ENCODE results near the gene SHB. TPM values are rescaled to one million over a fixed set of nuclear protein-coding genes. Genes with fewer than 3 reads are reported as not detected.

The SHB gene
- total RNA-seq, 1 experiment from 2014 or later = 20.7 TPM

DNA sequence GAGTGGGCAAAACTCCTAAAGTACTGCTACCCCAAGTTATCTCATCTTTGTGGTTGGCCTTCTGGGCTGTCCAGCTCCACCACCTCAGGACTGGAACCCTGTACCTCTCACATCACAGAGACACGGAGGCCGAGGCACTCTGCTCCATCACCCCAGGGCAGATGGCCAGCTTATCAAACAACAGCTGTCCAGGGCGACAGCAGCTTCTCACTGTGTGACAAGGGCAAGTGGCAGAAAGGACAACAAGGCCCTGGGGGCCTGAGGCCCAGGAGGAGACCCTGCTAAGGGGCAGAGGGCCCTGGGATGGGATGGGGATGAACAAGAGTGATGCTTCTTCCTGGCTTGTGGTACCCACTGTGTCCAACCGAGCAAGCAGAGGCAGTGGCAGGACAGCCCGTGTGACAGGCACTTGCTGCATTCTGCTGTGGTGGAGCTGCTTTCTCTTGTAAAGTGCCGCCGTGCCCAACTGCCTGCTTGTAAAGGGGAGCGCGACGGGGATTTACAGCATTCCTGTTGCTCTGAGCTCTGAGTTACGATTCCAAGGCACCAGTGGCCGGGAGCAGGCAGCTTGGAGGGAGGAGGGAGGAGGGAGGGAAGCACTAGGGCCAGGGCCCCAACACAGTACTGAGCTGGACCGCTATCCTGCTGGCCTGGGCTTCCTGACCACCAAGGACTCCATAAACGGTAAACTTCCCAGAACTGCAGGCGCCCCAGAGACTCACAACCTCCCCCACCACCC, 71.2 kb downstream of the SHB start:
- intact Hi-C loops (cut with micrococcal nuclease; ENCODE audit: unreplicated experiment) = loop anchor here (2.0 kb wide), 1 partner anchor 19 kb away; no protein-coding TSS in a partner anchor
- no peak overlapping the region for H3K4me3 ChIP-seq (ENCODE audit: low read depth, low read length, poor library complexity, severe bottlenecking)
- H3K4me1 ChIP-seq (ENCODE audit: insufficient read depth, low read length, poor library complexity, severe bottlenecking) = peaks cover 59% of the 10 kb centered on the region
- H3K27me3 ChIP-seq (replicated peaks; ENCODE audit: insufficient read depth, low read depth, low read length, poor library complexity) = no peaks in the 10 kb centered on the region
- no peaks in the 10 kb centered on the region for H3K36me3 ChIP-seq (ENCODE audit: insufficient read depth, low read length, poor library complexity, severe bottlenecking)
- no TSS peak for BruUV-seq (replicated peaks)
- H3K9me3 ChIP-seq (ENCODE audit: low read depth, low read length, poor library complexity, severe bottlenecking) = no peaks in the 10 kb centered on the region
- POLR2A ChIA-PET (ENCODE audit: low non-redundant PET) = interaction anchor here (0.5 kb wide), 1 partner anchor 768 kb away, joined by 3 read pairs; no protein-coding TSS in a partner anchor
- no peak for DNase-seq (ENCODE audit: low spot score)
- CTCF ChIA-PET = no interaction called here
- TF ChIP-seq EZH2 (IDR thresholded peaks at IDR 0.05; ENCODE audit: borderline replicate concordance, low read depth, low read length, poor library complexity, severe bottlenecking) = no peak
- TF ChIP-seq, protein P1, sequence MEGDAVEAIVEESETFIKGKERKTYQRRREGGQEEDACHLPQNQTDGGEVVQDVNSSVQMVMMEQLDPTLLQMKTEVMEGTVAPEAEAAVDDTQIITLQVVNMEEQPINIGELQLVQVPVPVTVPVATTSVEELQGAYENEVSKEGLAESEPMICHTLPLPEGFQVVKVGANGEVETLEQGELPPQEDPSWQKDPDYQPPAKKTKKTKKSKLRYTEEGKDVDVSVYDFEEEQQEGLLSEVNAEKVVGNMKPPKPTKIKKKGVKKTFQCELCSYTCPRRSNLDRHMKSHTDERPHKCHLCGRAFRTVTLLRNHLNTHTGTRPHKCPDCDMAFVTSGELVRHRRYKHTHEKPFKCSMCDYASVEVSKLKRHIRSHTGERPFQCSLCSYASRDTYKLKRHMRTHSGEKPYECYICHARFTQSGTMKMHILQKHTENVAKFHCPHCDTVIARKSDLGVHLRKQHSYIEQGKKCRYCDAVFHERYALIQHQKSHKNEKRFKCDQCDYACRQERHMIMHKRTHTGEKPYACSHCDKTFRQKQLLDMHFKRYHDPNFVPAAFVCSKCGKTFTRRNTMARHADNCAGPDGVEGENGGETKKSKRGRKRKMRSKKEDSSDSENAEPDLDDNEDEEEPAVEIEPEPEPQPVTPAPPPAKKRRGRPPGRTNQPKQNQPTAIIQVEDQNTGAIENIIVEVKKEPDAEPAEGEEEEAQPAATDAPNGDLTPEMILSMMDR (conservative IDR thresholded peaks at IDR 0.05; ENCODE audit: low read depth, low read length) = no peak
- peak overlapping the region; percentile 76 for H3K27ac ChIP-seq (ENCODE audit: low read depth, low read length, poor library complexity, severe bottlenecking)

DNA sequence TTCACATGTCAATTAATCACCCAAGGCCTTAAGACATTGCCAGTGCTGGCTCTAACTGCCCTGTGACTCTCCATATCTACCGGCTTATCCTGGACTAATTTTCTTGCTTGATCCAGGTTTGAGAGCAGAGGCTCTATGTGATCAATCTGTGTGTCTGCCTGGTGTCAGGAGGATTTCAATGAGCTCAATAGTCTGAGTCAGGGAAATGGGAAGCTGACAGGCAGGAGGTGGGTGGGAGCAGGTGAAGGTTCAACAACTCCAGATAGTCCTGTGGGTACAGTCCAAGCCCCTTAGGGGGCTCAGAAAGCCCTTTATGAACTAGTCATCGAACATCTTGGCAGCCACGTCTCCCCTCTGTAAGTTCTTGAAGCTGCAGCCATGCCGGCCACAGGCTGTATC, 72.2 kb downstream of the SHB start:
- no TSS peak for BruUV-seq (replicated peaks)
- peak overlapping the region; percentile 38 for H3K27ac ChIP-seq (ENCODE audit: low read depth, low read length, poor library complexity, severe bottlenecking)
- no peaks in the 10 kb centered on the region for H3K36me3 ChIP-seq (ENCODE audit: insufficient read depth, low read length, poor library complexity, severe bottlenecking)
- POLR2A ChIA-PET (ENCODE audit: low non-redundant PET) = no interaction called here
- no peak for DNase-seq (ENCODE audit: low spot score)
- H3K27me3 ChIP-seq (replicated peaks; ENCODE audit: insufficient read depth, low read depth, low read length, poor library complexity) = no peaks in the 10 kb centered on the region
- CTCF ChIA-PET = no interaction called here
- no peak for TF ChIP-seq EZH2 (IDR thresholded peaks at IDR 0.05; ENCODE audit: borderline replicate concordance, low read depth, low read length, poor library complexity, severe bottlenecking)
- TF ChIP-seq, protein P1 (conservative IDR thresholded peaks at IDR 0.05; ENCODE audit: low read depth, low read length) = no peak
- no peak overlapping the region for H3K4me3 ChIP-seq (ENCODE audit: low read depth, low read length, poor library complexity, severe bottlenecking)
- intact Hi-C loops (cut with micrococcal nuclease; ENCODE audit: unreplicated experiment) = no loop called here
- no peaks in the 10 kb centered on the region for H3K9me3 ChIP-seq (ENCODE audit: low read depth, low read length, poor library complexity, severe bottlenecking)
- H3K4me1 ChIP-seq (ENCODE audit: insufficient read depth, low read length, poor library complexity, severe bottlenecking) = peaks cover 59% of the 10 kb centered on the region

DNA sequence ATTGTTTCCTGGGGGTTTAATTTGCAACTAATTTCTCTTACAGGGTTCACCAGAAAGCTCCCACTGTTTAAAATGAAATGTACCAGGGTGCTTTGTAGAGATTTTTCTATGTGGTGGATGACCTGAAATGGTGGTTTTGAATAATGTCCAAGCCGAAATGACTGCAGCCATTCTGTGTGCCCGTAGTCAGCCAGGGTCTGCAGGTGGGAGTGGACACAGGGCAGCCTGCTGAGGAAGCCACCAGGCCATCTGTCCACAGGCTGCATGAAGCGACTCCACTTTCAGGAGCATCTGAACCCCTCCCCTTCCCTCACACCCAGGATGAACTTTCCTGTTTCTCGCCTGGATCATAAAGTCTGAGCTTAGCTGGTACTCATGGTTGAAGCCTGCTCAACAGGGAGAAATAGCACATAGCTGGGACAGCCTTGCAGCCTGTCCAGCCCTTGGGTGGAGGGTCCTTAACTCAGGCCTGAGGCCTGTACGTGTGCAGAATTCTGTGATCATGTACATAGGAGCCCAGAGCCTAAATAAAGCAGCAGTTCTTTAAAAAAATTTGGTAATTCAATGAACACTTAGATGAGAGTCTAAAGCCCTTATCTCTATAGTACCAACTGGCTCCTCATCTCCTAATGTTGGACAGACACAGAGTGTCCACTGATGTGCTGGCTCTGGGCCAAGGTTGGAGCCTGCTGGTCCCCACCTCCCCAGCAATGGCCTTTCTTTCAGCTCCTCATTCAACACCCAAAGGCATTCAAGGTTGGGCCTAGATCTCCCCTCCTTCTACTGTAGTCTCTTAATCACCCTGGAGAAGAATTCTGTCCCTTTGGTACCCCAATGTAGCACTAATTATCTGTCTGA, 72.8 kb downstream of the SHB start:
- POLR2A ChIA-PET (ENCODE audit: low non-redundant PET) = no interaction called here
- H3K4me3 ChIP-seq (ENCODE audit: low read depth, low read length, poor library complexity, severe bottlenecking) = no peak overlapping the region
- H3K27ac ChIP-seq (ENCODE audit: low read depth, low read length, poor library complexity, severe bottlenecking) = peak overlapping the region; percentile 56
- CTCF ChIA-PET = no interaction called here
- H3K27me3 ChIP-seq (replicated peaks; ENCODE audit: insufficient read depth, low read depth, low read length, poor library complexity) = no peaks in the 10 kb centered on the region
- intact Hi-C loops (cut with micrococcal nuclease; ENCODE audit: unreplicated experiment) = no loop called here
- peaks cover 63% of the 10 kb centered on the region for H3K4me1 ChIP-seq (ENCODE audit: insufficient read depth, low read length, poor library complexity, severe bottlenecking)
- H3K36me3 ChIP-seq (ENCODE audit: insufficient read depth, low read length, poor library complexity, severe bottlenecking) = no peaks in the 10 kb centered on the region
- TF ChIP-seq, protein P1 (conservative IDR thresholded peaks at IDR 0.05; ENCODE audit: low read depth, low read length) = no peak
- no TSS peak for BruUV-seq (replicated peaks)
- H3K9me3 ChIP-seq (ENCODE audit: low read depth, low read length, poor library complexity, severe bottlenecking) = no peaks in the 10 kb centered on the region
- no peak for DNase-seq (ENCODE audit: low spot score)

All from A673 (cell line).